SU-DHL-6 (cell line): ENCODE measurements around the gene CYB5R4.

Experiments
- H2AFZ ChIP-seq: fragments of 200-600 bp; sonication (generic); 2 replicates; pipeline ENCODE4 v1.6.1; 2014; ENCODE audit warnings: low read depth, mild to moderate bottlenecking, moderate library complexity, mixed read lengths, antibody characterized with exemption, low read length; ENCODE audit not compliant: severe bottlenecking
- H3F3A ChIP-seq: fragments of 200-600 bp; shearing (Covaris generic); 2 replicates; pipeline ENCODE4 v1.6.0; 2016; ENCODE audit warnings: antibody characterized with exemption, mild to moderate bottlenecking; ENCODE audit not compliant: insufficient read depth
- H3K27ac ChIP-seq: fragments of 200-600 bp; sonication (generic); 2 replicates; pipeline ENCODE4 v1.5.1; 2016; ENCODE audit warnings: low read depth, mild to moderate bottlenecking, low read length, moderate library complexity, mixed read lengths
- H3K27me3 ChIP-seq: fragments of 200-600 bp; sonication (generic), shearing (Covaris generic); 2 replicates; pipeline ENCODE4 v1.6.0; 2014; ENCODE audit warnings: mild to moderate bottlenecking, low read length
- H3K36me3 ChIP-seq: fragments of 200-600 bp; sonication (generic); 2 replicates; pipeline ENCODE4 v1.6.1; 2014; ENCODE audit warnings: mild to moderate bottlenecking, low read length, mixed read lengths
- H3K4me2 ChIP-seq: fragments of 300-600, 200-600 bp; shearing (Covaris generic), sonication (generic); 2 replicates; pipeline ENCODE4 v1.6.0; 2014; ENCODE audit warnings: low read length, low read depth, mild to moderate bottlenecking; ENCODE audit not compliant: poor library complexity, severe bottlenecking
- H3K4me3 ChIP-seq: fragments of 200-600 bp; sonication (generic); 2 replicates; pipeline ENCODE4 v1.5.1; 2014; ENCODE audit warnings: antibody characterized with exemption, low read length, mild to moderate bottlenecking, mixed read lengths; ENCODE audit not compliant: insufficient read depth, poor library complexity, severe bottlenecking
- H3K79me2 ChIP-seq: fragments of 200-600 bp; sonication (generic); 2 replicates; pipeline ENCODE4 v1.6.1; 2014; ENCODE audit warnings: mild to moderate bottlenecking, low read length, moderate library complexity; ENCODE audit not compliant: insufficient read depth
- H3K9ac ChIP-seq: fragments of 200-600 bp; sonication (generic); 2 replicates; pipeline ENCODE4 v1.7.0; 2014; ENCODE audit warnings: mild to moderate bottlenecking, low read length
- H3K9me2 ChIP-seq: fragments of 200-600 bp; sonication (generic); replicated peaks from 2 replicates; pipeline ENCODE4 v1.6.1; 2014; ENCODE audit warnings: low read length; ENCODE audit not compliant: insufficient read depth
- H3K9me3 ChIP-seq: fragments of 200-600 bp; sonication (generic); 2 replicates; pipeline ENCODE4 v1.6.1; 2014; ENCODE audit warnings: low read length, mixed read lengths; ENCODE audit not compliant: insufficient read depth
- H4K20me1 ChIP-seq: fragments of 200-600 bp; sonication (generic); 2 replicates; pipeline ENCODE4 v1.6.1; 2014; ENCODE audit warnings: low read depth, mild to moderate bottlenecking, antibody characterized with exemption, low read length, moderate library complexity, mixed read lengths
- EZH2phosphoT487 ChIP-seq: fragments of 200-600 bp; sonication (generic), shearing (Covaris generic); conservative IDR thresholded peaks from 2 replicates; pipeline ENCODE4 v1.6.1; 2018; ENCODE audit warnings: mild to moderate bottlenecking, antibody characterized with exemption, low read length, moderate library complexity, mixed read lengths
- TF ChIP-seq, protein P1 (sequence below): fragments of 200-600 bp; sonication (generic); IDR thresholded peaks from one replicate; pipeline ENCODE4 v1.5.1; 2017; ENCODE audit warnings: antibody characterized with exemption, mild to moderate bottlenecking, low read length, moderate library complexity; ENCODE audit not compliant: insufficient read depth, poor library complexity, severe bottlenecking

The CYB5R4 gene

DNA sequence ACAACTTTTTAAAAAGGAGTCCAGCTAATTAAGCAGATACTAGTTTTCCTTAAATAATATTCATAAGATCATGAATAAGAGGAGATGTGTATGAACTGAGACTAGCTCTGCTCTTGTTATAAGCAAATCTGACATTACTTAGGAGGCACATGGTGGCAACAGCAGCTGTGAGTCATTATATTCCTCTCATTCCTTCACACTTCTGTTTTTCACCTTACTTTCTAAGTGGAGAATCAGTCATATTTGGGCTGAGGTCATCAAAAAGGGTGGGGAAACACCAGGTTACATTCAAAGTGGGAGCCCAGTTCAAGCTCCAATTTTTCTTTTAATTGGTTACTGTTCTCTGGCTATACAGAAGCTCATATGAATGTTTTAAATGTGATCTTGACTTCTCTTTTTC is 12.3 kb upstream of the CYB5R4 start:
- no peaks in the 10 kb centered on the region for H3K9me3 ChIP-seq
- no peak overlapping the region for H3K9ac ChIP-seq
- no peak overlapping the region for H3K4me2 ChIP-seq
- no peak overlapping the region for H3K27ac ChIP-seq
- no peaks in the 10 kb centered on the region for H3K79me2 ChIP-seq
- no peaks in the 10 kb centered on the region for H3K36me3 ChIP-seq
- H4K20me1 ChIP-seq = no peaks in the 10 kb centered on the region
- TF ChIP-seq EZH2phosphoT487 = no peak
- TF ChIP-seq, protein P1, sequence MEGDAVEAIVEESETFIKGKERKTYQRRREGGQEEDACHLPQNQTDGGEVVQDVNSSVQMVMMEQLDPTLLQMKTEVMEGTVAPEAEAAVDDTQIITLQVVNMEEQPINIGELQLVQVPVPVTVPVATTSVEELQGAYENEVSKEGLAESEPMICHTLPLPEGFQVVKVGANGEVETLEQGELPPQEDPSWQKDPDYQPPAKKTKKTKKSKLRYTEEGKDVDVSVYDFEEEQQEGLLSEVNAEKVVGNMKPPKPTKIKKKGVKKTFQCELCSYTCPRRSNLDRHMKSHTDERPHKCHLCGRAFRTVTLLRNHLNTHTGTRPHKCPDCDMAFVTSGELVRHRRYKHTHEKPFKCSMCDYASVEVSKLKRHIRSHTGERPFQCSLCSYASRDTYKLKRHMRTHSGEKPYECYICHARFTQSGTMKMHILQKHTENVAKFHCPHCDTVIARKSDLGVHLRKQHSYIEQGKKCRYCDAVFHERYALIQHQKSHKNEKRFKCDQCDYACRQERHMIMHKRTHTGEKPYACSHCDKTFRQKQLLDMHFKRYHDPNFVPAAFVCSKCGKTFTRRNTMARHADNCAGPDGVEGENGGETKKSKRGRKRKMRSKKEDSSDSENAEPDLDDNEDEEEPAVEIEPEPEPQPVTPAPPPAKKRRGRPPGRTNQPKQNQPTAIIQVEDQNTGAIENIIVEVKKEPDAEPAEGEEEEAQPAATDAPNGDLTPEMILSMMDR = no peak
- no peaks in the 10 kb centered on the region for H3F3A ChIP-seq
- H3K9me2 ChIP-seq = no peaks in the 10 kb centered on the region
- H2AFZ ChIP-seq = no peak overlapping the region
- no peak overlapping the region for H3K4me3 ChIP-seq
- H3K27me3 ChIP-seq = no peaks in the 10 kb centered on the region

DNA sequence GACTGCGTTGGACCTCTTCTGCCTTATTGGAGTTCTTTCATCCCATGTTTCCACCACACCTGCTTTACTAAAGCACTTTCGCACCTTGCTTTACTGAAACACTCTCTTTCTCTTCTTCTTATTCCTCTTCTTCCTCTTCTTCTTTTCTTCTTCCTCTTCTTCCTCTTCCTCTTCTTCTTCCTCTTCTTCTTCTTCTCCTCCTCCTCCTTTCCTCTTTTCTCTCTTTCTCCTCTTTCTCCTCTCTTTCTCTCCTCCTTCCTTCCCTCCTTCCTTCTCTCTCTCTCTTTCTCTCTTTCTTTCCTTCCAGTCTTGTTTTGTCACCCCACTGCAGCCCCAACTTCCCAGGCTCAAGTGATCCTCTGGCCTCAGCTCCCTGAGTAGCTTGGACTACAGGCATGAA is 10.4 kb upstream of the CYB5R4 start:
- no peak for TF ChIP-seq EZH2phosphoT487
- Histone ChIP-seq H3F3A (no peaks in the 10 kb centered on the region), H3K9me2 (no peaks in the 10 kb centered on the region), H3K4me3 (no peak overlapping the region), H2AFZ (no peak overlapping the region), H3K36me3 (no peaks in the 10 kb centered on the region), H3K79me2 (no peaks in the 10 kb centered on the region), H3K27ac (no peak overlapping the region), H3K27me3 (no peaks in the 10 kb centered on the region), H3K9me3 (no peaks in the 10 kb centered on the region), H4K20me1 (no peaks in the 10 kb centered on the region), H3K9ac (no peak overlapping the region), H3K4me2 (no peak overlapping the region)

DNA sequence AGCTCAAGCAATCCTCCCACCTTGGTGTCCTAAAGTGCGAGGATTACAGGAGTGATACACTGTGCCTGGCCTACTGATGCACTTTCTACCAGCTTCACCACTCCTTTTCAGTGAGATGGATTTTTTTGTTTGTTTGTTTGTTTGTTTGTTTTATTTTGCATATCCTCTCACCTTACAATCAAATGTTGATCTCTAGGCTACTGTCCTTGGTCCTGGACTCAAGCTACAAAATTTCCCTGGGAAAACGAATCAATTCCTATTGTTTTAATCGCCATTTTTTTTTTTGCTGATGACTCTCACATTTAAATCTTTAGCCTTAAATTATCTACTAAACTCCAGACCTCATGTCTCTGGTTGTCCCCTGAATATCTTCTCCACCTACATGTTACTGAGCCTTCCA is 9.9 kb upstream of the CYB5R4 start:
- no peak for TF ChIP-seq EZH2phosphoT487
- TF ChIP-seq, protein P1 = no peak

DNA sequence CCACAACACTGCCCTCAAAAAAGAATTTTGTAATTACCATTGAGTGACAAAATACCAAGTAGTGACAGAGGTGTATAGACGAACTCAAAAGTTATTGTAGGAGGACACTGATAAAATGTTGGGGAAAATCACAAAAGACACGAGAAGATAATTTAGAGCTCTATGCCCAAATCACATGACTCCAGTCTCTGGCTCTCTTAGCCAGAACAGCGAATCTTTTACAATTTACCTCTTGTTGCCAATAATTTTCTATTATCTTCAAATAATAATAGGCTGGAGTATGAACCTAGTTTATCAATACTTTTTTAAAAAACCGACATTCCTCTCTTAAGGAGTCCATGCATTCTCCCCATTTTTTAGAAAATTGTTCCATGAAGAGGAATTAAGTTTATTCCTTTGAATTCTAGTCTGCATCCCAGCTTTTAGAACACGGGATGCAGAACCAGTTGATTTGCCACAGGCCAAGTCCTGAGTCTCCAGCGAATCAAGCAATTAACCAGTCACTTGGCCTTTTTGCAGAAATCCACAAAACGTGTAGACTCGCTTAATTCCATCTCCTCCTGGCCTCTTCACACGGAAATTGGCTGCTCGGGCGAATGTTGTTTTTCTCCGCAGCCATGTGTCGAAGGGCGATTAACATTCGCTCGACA is 6.8 kb upstream of the CYB5R4 start:
- H3K9me3 ChIP-seq = no peaks in the 10 kb centered on the region
- H3K9ac ChIP-seq = no peak overlapping the region
- no peaks in the 10 kb centered on the region for H4K20me1 ChIP-seq
- no peak overlapping the region for H3K4me2 ChIP-seq
- H3F3A ChIP-seq = no peaks in the 10 kb centered on the region
- no peak overlapping the region for H3K27ac ChIP-seq
- TF ChIP-seq, protein P1 = no peak
- TF ChIP-seq EZH2phosphoT487 = no peak
- H3K9me2 ChIP-seq = no peaks in the 10 kb centered on the region
- no peak overlapping the region for H3K4me3 ChIP-seq
- no peaks in the 10 kb centered on the region for H3K79me2 ChIP-seq
- H3K36me3 ChIP-seq = no peaks in the 10 kb centered on the region
- H2AFZ ChIP-seq = no peak overlapping the region
- H3K27me3 ChIP-seq = no peaks in the 10 kb centered on the region

More for the DNA sequence above, 9.9 kb upstream of the CYB5R4 start:
- H3K4me2 ChIP-seq = no peak overlapping the region
- H3K79me2 ChIP-seq = no peaks in the 10 kb centered on the region
- no peaks in the 10 kb centered on the region for H3K9me2 ChIP-seq
- H3K27ac ChIP-seq = no peak overlapping the region
- no peaks in the 10 kb centered on the region for H3F3A ChIP-seq
- H3K36me3 ChIP-seq = no peaks in the 10 kb centered on the region
- no peaks in the 10 kb centered on the region for H4K20me1 ChIP-seq
- no peak overlapping the region for H3K9ac ChIP-seq
- no peaks in the 10 kb centered on the region for H3K27me3 ChIP-seq
- no peak overlapping the region for H2AFZ ChIP-seq
- no peaks in the 10 kb centered on the region for H3K9me3 ChIP-seq
- H3K4me3 ChIP-seq = no peak overlapping the region
